Cerebellar cortex (tissue), 1 donor: ENCODE data around the gene SUGCT.
A peak's percentile ranks its signal among the peaks of the same experiment; 100 is the strongest.

ENCODE experiments used
- DNase-seq: peaks from one replicate; pipeline ENCODE4 v3.0.0-alpha.2; 2015; ENCODE audit warnings: low spot score

Gene SUGCT

GRCh38 chr7:40329601-40330153, 194.9 kb downstream of the SUGCT start:
- peak; percentile 86 for DNase-seq

- DNase-seq, result no peak
These were observed 195.6 kb downstream of the SUGCT start for GRCh38 chr7:40330408-40330807.

DNA sequence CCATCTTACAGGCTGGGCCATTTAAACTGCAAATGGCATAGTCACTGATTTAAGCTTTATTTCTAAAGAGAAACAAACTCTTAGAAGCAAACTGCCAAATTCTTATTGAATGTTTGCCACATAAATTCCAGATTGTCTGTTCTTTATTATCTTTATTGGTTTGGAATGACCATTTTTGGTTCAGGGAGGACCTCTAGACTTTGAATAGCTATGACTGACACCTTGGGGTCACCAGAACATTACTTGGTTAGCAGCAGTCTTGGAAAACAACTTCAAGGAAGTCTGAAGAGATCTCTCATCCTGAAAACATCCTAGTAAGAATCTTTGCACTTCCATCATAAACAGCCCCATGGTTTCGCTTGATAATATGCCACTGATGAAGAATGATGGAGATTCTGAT, 197.1 kb downstream of the SUGCT start:
- no peak for DNase-seq

DNA sequence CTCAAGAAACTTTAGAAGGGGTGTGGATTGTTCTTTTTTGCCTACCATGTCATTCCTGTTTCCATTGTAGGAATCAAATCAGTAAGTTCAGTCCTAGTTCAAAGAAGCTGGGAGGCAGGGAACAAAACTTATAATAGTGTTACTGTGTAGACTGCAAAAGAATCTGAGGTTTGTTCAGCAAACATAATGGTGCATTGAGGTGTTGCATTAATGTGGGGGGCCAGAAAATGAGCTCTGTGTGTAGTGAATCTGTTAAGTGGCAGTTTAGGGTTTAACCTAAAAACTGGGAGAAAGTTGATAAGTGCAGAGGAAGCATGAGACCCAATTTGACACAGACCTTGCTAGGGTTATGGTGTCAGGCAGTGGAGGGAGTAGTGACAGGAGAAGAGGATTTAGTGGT, 197.7 kb downstream of the SUGCT start:
- DNase-seq, result no peak

- no peak for DNase-seq
These were observed 207.0 kb downstream of the SUGCT start for GRCh38 chr7:40341836-40342235.

- DNase-seq, result no peak
These were observed 211.7 kb downstream of the SUGCT start for GRCh38 chr7:40346554-40346953.

DNA sequence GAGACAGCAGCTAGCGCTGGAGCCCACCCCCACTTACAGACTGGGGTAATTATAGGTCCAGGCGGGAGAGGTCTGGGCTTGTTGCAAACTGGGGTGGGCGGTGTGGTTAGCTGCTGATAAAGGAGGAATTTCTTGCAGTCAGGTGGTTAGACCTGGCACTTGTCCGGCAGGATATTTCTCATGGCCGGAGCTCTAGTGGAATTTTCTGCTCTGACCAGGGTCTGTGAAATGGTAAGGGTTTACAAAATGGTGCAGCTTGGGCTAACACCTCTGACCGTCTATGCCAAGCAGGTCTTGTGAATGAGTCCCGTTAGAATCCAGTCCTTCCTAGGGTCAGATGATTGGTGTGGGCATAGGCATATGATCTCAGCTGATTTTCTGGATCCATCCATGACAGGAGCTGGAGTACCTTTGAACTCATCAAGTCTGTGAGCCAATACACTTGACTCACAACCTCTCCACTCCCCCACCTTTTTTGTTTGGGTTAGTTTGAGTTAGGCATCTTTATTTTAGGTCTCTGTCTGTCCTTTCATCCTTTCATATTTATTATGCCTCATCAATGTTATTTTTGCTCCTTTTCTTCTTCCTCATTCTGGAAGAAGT, 213.4 kb downstream of the SUGCT start:
- DNase-seq, result no peak

- DNase-seq, result no peak
These were observed 215.3 kb downstream of the SUGCT start for GRCh38 chr7:40350100-40350499.

DNA sequence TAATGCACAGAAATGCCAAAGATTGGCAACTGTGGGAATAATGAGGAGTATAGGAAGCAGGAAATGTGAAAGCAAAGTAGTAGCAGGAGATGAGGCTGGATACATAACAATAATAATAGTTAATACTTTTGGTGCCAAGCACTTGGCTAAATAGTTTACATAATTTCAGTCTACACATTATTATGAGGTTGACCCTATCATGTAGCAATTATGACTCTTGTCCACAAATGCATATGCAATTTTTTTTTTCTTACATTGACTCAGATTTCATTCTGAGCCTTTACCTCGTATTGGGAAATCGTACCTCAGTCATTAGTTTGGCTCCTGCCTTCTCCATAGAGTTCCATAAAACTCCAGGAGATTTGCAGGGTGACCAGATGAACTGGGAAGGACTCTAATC, 219.9 kb downstream of the SUGCT start:
- DNase-seq, result no peak

GRCh38 chr7:40356312-40356711, 221.5 kb downstream of the SUGCT start:
- no peak for DNase-seq

DNA sequence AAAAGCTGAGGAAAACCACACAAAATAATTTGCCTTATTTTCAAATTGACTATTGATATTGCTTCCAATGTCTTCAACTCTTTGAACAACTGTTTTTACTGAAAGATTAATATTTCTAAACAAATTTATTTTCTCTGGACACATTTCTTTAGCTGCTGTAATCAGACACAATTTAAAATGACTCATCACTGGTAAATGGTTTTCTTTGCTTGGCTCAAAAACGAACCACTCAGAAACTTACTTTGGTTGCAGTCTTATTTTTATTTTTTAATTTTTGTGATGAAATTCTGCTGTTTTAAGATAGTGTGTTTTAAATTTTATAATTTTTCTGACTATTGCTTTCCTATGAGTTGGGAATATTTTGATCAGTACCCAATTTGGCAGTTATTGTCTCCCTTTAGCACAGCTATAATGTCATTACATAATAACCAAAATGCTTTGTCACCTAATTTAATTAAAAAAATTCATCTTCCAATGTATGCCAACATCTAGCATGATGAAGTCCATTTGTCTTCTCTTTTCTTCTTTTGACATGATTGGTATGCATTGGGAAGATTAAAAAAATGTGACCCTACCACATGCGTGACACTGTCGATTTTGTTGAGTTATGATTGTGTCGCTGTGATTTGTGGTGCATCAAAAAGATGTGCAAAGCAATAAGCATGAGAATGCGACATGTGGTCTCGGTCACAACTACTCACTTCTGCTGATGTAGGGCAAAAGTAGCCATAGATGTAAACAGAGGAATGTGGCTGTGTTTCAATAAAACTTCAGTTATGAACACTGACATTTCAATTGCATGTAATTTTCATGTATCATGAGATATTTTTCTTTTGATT, 222.3 kb downstream of the SUGCT start:
- no peak for DNase-seq

- no peak for DNase-seq
These were observed 235.0 kb downstream of the SUGCT start for GRCh38 chr7:40369641-40370277.

DNA sequence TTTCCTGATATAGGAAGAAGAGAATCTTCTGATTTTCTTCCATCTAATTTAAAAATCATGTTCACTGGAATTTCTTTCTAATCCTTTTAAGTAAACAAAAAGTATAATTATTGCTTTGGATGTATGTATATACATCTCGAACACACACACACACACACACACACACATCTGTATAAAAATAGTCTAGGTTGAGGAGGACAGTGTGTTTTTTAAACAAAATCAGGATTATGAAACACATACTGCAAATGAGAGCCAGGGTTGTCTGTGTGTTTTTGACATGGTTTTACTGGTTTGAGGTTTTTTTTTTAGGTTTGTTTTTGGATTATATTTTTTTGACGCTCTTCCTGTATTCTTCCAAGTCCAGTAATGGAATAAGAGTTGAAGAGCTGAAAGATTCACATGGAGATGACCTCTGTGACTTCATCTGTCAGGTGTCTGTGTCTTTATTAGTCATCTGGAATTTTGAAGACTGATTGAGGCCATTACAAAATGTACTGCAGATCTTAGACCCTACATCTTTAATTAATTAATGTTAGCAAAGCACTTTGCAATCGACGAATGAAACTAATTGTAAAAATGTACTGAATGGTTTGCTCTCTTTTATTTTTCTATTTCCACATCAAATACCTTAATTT, 237.1 kb downstream of the SUGCT start:
- no peak for DNase-seq

GRCh38 chr7:40374575-40374974, 239.8 kb downstream of the SUGCT start:
- DNase-seq, result no peak

- no peak for DNase-seq
These were observed 245.3 kb downstream of the SUGCT start for GRCh38 chr7:40380111-40380510.

DNA sequence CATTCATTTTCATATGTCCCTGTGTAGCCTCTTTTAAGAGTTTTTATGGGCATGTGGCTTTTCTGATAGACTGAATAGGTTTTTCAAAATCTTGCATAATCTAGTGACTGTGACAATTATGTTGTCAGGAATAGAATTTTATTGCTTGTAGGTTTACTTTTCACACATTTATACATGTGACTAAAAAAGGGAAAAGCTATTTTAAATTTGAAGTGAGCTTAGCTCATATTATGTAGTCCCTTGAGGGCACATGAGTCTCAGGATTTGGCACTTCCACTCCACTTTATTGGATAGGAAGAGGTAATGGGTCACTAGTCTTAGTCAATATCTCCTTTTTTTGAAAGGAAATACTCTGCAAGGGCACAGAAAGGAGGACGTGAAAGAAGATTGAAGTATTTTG, 247.3 kb downstream of the SUGCT start:
- DNase-seq, result no peak

GRCh38 chr7:40393660-40394059, 258.9 kb downstream of the SUGCT start:
- DNase-seq, result no peak

- DNase-seq, result no peak
These were observed 259.6 kb downstream of the SUGCT start for GRCh38 chr7:40394400-40394799.

DNA sequence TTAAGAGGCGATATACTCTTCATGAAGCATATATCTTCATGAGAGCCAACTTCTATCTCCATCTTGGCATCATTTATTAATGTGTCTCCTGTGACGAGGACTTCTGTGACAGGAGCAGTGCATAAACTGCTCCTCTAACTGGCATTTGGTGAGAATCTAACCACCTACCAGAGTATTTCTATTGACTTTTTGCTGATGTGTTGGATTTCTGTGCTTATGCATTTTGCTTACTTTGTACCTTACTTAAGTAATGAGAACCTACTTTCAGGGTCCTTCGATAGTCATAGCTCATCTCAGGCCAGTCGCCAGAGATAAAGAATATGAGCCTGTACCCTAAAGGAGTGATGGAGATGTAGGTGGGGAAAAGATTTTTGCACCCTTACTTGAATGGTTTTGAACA, 265.7 kb downstream of the SUGCT start:
- DNase-seq, result no peak

- DNase-seq, result no peak
These were observed 266.6 kb downstream of the SUGCT start for GRCh38 chr7:40401406-40401805.

DNA sequence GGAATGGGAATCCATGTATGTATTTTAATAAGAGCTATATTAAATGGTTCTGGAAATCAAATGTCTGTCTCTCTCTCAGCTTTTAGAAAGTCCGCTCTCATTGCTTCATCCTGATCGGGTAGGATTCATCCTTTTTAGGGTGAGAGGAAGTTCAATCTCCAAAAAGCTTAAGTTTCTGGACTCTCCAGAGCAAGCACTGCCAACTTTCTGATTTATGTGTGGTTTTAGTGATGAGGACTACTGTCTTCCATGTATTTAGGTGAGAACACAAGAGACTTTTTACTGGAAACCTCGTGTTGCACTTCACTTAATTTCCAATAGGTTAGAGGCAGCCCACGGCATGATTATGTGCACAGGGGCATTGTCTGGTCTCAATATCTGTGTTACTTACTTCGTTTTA, 267.9 kb downstream of the SUGCT start:
- no peak for DNase-seq

DNA sequence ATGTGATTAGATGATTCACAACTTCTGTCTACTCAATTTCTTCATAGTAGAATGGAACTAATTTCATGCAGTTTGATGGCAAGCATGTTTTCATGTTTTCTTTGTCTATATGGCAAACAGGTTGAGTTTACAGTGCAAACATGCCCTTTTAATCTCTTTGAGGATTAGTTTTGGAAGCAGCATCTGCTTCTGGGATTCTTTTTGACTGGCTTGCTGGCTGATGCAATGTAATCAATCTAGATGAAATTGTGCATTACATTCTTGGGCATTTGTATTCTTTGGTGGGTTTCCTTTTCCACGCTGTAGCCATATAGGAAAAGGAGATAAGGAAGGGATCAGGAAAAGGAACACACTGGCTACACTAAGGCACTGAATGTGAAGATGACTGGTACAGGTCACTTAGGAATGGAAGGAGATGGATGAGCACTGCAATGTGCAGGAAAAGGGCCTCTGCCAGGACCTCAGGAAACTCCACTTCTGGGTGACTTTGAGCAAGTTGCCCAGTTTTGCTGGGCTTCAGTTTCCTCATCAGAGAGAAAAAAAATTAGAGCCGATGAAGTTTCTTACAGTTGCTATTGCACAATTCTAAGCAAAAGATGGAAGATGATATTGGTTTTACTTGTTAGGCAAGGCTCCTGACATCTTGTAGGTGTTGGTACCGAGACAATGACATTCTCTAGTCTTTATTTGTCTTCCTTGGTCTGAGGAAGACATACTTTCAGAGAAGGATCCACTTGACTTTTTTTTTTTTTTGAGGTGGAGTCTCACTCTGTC, 269.1 kb downstream of the SUGCT start:
- DNase-seq, result no peak
